GM12875 (cell line): ENCODE data around the gene ADK.

Experiments used
- H3K4me3 ChIP-seq: one replicate; pipeline ENCODE4 v1.5.1; 2011; ENCODE audit warnings: low read depth, low read length, control low read depth
- CTCF ChIP-seq: IDR thresholded peaks from 2 replicates; pipeline ENCODE4 v1.5.1; 2011; ENCODE audit warnings: low read depth, mild to moderate bottlenecking, control low read depth, inconsistent platforms, low read length, moderate library complexity, borderline replicate concordance; ENCODE audit not compliant: insufficient read depth

The ADK gene

GRCh38 chr10:74391786-74392185 is 240.8 kb downstream of the ADK start:
- TF ChIP-seq CTCF, result no peak
- no peak overlapping the region for H3K4me3 ChIP-seq

- H3K4me3 ChIP-seq, result no peak overlapping the region
- TF ChIP-seq CTCF, result no peak
Measured at GRCh38 chr10:74394416-74394969, 243.5 kb downstream of the ADK start.

- TF ChIP-seq CTCF, result no peak
Measured at GRCh38 chr10:74400186-74400585, 249.2 kb downstream of the ADK start.

GRCh38 chr10:74406006-74406405 is 255.0 kb downstream of the ADK start:
- TF ChIP-seq CTCF, result no peak
- H3K4me3 ChIP-seq, result no peak overlapping the region

More at GRCh38 chr10:74400186-74400585, 249.2 kb downstream of the ADK start:
- no peak overlapping the region for H3K4me3 ChIP-seq

GRCh38 chr10:74415146-74415839 is 264.3 kb downstream of the ADK start:
- no peak for TF ChIP-seq CTCF
- H3K4me3 ChIP-seq, result no peak overlapping the region

- no peak overlapping the region for H3K4me3 ChIP-seq
- no peak for TF ChIP-seq CTCF
Measured at GRCh38 chr10:74417397-74417796, 266.4 kb downstream of the ADK start.

- H3K4me3 ChIP-seq, result no peak overlapping the region
Measured at GRCh38 chr10:74418285-74418872, 267.4 kb downstream of the ADK start.

More at GRCh38 chr10:74418285-74418872, 267.4 kb downstream of the ADK start:
- no peak for TF ChIP-seq CTCF
